ENCODE measurements around the gene HS6ST2.

DNA sequence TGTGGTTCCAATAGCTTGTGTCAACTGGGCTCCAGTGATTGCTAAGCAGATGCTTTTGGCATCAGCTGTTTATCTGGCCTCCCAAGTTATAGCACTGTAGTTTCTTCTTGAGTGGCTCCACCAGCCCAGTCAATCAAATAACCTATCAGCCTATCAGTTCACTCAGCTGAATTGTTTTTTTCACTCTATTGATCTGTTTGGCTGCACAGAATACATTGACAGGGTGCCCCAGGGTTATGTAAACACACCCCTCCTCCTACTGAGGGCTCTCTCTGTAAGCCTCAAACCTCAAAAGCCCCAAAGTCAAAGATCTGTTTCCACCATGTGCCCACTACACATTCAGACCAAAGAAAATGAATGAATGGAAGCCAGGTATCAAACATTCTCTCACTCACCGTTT is 214.0 kb downstream of the HS6ST2 start:
- TF ChIP-seq, protein P1, sequence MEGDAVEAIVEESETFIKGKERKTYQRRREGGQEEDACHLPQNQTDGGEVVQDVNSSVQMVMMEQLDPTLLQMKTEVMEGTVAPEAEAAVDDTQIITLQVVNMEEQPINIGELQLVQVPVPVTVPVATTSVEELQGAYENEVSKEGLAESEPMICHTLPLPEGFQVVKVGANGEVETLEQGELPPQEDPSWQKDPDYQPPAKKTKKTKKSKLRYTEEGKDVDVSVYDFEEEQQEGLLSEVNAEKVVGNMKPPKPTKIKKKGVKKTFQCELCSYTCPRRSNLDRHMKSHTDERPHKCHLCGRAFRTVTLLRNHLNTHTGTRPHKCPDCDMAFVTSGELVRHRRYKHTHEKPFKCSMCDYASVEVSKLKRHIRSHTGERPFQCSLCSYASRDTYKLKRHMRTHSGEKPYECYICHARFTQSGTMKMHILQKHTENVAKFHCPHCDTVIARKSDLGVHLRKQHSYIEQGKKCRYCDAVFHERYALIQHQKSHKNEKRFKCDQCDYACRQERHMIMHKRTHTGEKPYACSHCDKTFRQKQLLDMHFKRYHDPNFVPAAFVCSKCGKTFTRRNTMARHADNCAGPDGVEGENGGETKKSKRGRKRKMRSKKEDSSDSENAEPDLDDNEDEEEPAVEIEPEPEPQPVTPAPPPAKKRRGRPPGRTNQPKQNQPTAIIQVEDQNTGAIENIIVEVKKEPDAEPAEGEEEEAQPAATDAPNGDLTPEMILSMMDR (IDR thresholded peaks at IDR 0.05; ENCODE audit: low read depth, low read length, missing input control) = no peak
- TF ChIP-seq GABPA (IDR thresholded peaks at IDR 0.05 in 1 of 2, conservative IDR thresholded peaks at IDR 0.05 in 1 of 2) = no peak
- no peak for TF ChIP-seq TAF1 (conservative IDR thresholded peaks at IDR 0.05)
- TF ChIP-seq MAX (IDR thresholded peaks at IDR 0.05) = no peak
- no peak for TF ChIP-seq RAD21 (IDR thresholded peaks at IDR 0.05)
- TF ChIP-seq YY1 (IDR thresholded peaks at IDR 0.05) = no peak
- TF ChIP-seq JUND (IDR thresholded peaks at IDR 0.05) = no peak
- no peak for TF ChIP-seq NR2F2 (IDR thresholded peaks at IDR 0.05)
- no peak for TF ChIP-seq REST (IDR thresholded peaks at IDR 0.05)
- no peak for TF ChIP-seq ZBTB33 (IDR thresholded peaks at IDR 0.05)
